T-helper 2 cell treated with Interferon-gamma antibody and Interleukin-4, amounts not matched to agents 100 ng/mL and 5 ng/mL, for 36 hours (primary cell): ENCODE results near the gene BORCS8. TPM values are rescaled to one million over a fixed set of nuclear protein-coding genes. Genes with fewer than 3 reads are reported as not detected.

Experiments
- intact Hi-C: fragments of 100-400 bp; cut with micrococcal nuclease; formaldehyde crosslinking; loops from one replicate; pipeline ENCODE4 v1.15.1; 2023
- total RNA-seq: library from RNA; stranded (reverse); gene quantifications from 2 replicates; pipeline ENCODE4 v1.2.3, GENCODE V29; 2022

BORCS8 gene
- total RNA-seq, 1 donor from 2014 or later, result 38.6 TPM

DNA sequence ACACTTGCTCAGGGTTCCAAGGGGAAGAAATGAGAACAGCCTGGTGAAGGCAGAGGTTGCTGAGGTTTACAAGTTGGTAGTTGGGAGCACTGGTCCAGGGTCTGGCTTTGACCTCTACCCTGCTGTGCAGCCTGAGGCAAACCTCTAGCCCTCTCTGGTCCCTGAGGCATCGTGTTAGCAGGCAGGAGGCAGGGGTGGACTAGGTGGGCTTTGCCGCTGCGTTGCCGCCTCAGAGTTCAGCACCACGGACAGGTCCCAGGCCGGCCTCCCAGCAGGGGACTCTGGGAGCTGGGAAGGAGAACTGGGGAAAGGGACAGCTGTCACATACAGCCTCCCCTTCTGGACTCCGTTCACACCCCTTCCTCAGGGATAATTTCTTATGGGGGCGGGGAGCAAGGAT is 22.9 kb upstream of the BORCS8 start:
- intact Hi-C loops, result no loop called here

DNA sequence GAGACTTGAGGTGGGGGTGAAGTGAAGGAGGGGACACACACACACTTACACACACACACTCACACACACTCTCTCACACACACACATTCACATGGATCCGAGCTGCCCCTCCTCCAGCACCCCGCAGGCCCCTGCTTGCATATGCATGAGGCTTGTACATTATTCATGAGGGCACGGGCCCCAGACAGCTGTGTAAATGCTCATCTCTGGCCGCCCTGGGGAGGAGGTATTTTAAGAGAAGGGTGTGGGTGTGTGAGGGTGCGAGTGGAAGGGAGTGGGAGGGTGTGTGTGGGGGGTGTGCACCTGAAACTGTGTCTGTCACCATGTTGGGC is 22.2 kb upstream of the BORCS8 start:
- intact Hi-C loops, result no loop called here

DNA sequence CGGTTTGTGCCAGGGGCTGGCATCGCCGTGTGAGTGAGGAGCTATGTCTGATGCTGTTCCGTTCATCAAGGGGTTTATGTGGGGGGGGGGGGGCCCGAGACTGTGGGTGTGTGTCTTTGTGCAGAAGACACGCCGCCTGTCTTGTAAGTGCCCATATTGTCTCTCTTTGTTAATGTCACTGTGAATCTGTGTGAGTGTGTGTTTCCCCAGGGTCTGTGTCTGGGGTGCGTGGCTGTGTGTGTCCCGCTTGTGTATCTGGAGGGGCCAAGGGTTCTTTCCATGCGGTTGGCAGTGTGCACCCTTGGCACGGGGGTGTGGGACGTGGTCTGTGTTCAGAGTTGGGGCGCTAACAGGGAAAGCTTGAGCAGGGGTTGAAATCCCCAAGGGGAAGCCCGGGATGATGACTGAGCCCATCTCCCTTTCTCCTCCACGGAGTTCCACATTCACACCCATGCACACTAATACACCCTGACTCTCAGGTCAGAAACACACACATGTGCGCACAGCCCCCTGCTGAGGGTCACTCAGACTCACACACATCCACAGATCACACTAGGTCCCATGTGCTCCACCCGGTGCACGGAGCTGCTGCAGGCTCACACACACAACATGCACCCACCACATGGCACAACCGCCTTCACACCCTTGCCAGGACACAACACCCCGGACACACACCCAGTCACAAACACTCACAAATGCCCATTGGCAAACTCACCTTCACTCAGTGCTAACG is 21.6 kb upstream of the BORCS8 start:
- intact Hi-C loops, result no loop called here

GRCh38 chr19:19212916-19213315 is 21.0 kb upstream of the BORCS8 start:
- intact Hi-C loops, result no loop called here

DNA sequence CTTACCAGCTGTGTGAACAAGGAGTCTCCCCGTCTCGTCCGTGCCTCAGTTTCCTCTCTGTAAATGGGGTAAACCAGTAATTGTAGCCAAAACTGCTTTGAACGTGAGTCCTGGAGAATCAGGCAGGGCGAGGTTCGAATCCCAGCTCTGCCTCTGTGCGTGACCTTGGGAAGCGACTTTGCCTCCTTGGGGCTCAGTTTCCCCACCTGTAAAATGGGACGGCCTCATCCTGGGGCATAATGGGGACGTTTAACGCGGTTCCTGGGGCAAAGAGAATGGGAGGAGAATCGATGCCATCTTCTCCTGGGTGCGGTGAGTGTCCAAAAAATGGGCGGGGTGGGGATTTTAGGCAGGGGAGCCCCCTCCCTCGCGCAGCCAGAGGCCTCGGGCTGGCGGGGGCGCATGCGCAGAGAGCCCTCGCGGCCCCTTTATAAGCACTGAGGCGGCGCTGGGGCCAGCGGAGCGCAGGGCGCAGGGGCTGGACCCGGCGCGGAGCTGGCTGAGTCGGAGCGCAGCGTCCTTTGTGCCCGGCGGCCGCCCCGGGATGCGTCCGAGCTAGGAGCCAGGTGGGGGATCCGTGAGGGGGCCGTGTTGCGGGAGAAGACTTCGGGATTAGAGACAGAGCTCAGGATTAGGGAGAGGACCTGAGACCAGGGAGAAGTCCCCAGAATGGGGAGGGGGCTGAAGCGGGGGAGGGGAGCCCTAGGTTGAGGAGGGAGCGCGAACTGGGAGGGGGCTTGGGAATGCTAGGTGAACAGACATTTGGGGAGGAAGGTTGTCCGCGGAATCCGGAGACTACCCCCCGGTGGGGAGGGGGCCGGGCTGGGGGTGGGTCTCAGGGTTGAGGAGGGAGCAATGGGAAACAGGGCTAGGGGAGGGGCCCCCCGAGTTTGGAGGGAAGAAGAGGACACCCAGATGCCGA is 19.8 kb upstream of the BORCS8 start, which contains the start of gene NCAN:
Gene NCAN, plus strand, starts transcription at position 460 of the 922 bp plus-strand sequence. CDS start 4,996 bp downstream, outside the sequence.
- intact Hi-C loops, result no loop called here

DNA sequence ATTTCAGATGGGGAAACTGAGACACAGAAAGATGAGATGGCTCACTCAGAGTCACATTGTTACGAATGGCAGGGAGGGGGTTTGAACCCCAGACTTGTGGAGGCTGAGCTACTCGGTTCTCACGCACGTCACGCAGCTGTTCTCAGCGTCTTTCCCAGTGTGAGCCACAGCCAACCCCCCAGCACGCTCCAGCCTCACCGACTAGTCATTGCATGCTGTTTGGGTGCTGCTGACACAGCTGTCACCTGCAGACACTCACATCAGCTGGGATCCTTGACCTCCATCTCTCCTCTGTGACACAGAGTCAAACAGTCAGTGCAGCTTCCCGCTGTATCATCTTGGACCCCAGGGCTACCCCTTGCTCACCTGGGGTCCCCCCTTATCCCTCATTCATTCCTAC is 17.4 kb upstream of the BORCS8 start:
- intact Hi-C loops, result no loop called here

DNA sequence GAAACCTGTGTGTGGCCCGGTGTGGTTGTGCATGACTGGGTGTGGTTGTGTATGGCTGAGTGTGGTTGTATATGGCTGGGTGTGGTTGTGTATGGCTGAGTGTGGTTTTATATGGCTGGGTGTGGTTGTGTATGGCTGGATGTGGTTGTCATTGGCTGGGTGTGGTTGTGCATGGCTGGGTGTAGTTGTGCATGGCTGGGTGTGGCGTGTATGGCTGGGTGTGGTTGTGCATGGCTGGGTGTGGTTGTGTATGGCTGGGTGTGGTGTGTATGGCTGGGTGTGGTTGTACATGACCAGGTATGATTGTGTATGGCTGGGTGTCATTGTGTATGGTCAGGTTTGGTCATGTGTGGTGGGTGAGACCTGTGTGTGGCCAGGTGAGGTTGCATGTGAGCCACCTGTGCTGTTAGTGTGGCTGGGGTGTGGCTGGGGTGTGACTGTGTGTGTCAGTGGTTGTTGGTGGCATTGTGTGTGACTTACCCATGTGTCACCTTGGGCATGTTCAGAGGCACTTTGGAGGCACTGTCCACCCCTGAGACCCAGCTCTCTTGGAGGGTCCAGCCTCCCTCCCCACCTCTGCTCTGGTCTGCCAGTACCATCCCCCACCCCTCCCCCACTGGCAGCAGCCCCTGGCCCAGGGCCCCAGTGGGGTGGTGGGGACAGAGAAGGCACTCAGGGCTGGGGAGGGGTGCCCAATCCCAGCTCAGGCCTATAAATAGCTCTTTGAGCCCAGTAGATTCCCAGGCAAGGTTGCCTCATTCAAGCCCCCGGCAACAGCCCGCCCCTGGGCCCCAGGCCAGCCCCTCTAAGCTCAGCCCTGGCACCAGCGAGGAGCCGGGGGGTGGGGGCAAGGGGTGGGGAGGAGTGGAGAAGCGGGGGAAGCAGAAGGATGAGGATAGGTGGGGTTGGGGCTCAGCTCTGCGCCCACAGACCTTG is 16.0 kb upstream of the BORCS8 start:
- intact Hi-C loops, result no loop called here

- intact Hi-C loops, result no loop called here
Measured at GRCh38 chr19:19206938-19207337, 15.0 kb upstream of the BORCS8 start.

- intact Hi-C loops, result no loop called here
Measured at GRCh38 chr19:19205416-19206410, 13.8 kb upstream of the BORCS8 start.

- intact Hi-C loops, result no loop called here
Measured at GRCh38 chr19:19204181-19204580, 12.2 kb upstream of the BORCS8 start.

- intact Hi-C loops, result loop anchor here (1.0 kb wide), 1 partner anchor 11 kb away; the partner anchor contains the start of genes BORCS8 and RFXANK
Measured at GRCh38 chr19:19203012-19203856, 11.3 kb upstream of the BORCS8 start, which contains the start of gene NR2C2AP. TSS of gene NR2C2AP (minus strand) at chr19:19203414. CDS start at chr19:19203060, 354 bp downstream.

DNA sequence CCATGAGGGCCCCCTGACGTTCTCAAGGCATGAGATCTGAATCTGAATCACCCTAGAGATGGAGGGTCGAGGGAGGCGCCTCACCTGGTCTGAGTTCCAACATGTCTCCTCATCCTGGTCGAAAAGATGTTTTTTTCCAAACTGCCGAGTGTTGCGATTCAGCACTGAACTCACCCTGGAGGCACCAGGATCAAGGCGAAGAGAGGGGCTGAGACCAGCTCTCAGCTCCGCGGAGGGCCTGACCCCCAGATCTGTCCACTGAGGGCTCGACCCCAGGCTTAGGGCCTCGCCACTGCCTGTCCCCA is 10.7 kb upstream of the BORCS8 start:
- intact Hi-C loops, result loop anchor here (1.0 kb wide), 1 partner anchor 10 kb away; the partner anchor contains the start of genes BORCS8 and RFXANK

GRCh38 chr19:19201697-19202630 is 10.0 kb upstream of the BORCS8 start:
- intact Hi-C loops, result no loop called here

- intact Hi-C loops, result loop anchor here (2.0 to 5.0 kb wide), 4 partner anchors 31 to 277 kb away; partner anchors contain the start of genes COPE, DDX49 and GATAD2A
Measured at GRCh38 chr19:19193926-19194325, 2.0 kb upstream of the BORCS8 start.

- intact Hi-C loops, result loop anchor here (1.0 to 5.0 kb wide), 8 partner anchors 10 to 296 kb away; partner anchors contain the start of genes ARMC6, COPE, DDX49 and GATAD2A
Measured at GRCh38 chr19:19192910-19193423, 1.0 kb upstream of the BORCS8 start.

DNA sequence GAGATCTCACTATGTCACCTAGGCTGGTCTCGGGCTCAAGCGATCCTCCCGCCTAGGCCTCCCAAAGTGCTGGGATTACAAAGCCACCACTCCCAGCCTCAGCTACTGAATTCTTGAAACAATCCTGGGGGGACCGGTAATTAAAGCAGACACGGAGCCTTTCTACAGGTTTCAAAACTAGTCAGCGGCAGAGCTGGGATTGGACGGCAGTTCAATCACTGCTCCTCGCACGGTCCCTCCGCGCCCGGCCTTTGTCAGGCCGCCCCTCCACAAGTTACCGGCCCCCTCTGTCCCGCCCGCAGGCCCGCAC is 229 bp downstream of the BORCS8 start:
- intact Hi-C loops, result loop anchor here (1.0 to 5.0 kb wide), 8 partner anchors 12 to 298 kb away; partner anchors contain the start of genes ARMC6, COPE, DDX49 and GATAD2A

- intact Hi-C loops, result no loop called here
Measured at GRCh38 chr19:19186742-19187141, 5.2 kb downstream of the BORCS8 start.
